Upper lobe of left lung (tissue), 4 donors: ENCODE measurements around the gene OR2AP1.
"Not testable (repeated sequence)": the region's sequence is repeated elsewhere in the genome, so short reads cannot be mapped to it uniquely, and the experiment has no call there.

ENCODE experiments used
- CTCF ChIP-seq, 6 experiments: fragments of 450-650 bp in 4 of 6; fragments of 200-600 bp in 2 of 6; sonication (generic) in 2 of 6; IDR thresholded peaks; one replicate each; pipeline ENCODE4 v1.5.1; 2016 to 2019; ENCODE audit warnings: antibody characterized with exemption in 6 of 6
- POLR2A ChIP-seq, 4 donors: fragments of 450-650 bp; IDR thresholded peaks; one replicate each; pipeline ENCODE4 v1.5.1; 2016 to 2017; ENCODE audit warnings: antibody characterized with exemption in 4 of 4, mild to moderate bottlenecking in 2 of 4
- POLR2AphosphoS5 ChIP-seq, 2 donors: sonication (generic); formaldehyde crosslinking; IDR thresholded peaks; one replicate each; pipeline ENCODE4 v1.5.1; 2017; ENCODE audit warnings: antibody characterized with exemption in 2 of 2

GRCh38 chr12:55570060-55570459, 2.2 kb upstream of the OR2AP1 start:
- TF ChIP-seq CTCF, POLR2A, POLR2AphosphoS5 (IDR thresholded peaks at IDR 0.05): not testable (repeated sequence)
